ENCODE measurements around the gene NPEPPS. TPM values are rescaled to one million over a fixed set of nuclear protein-coding genes. Genes with fewer than 3 reads are reported as not detected.

NPEPPS gene
- total RNA-seq, 4 donors from 2014 or later, result 96.8 to 317 (median 124) TPM

GRCh38 chr17:47611372-47612350, 80.8 kb downstream of the NPEPPS start:
- WGBS, result 86% methylated on average over 5 of the region's 5 CpGs
- Histone ChIP-seq H3K36me3 (peaks cover 65% of the 10 kb centered on the region), H3K4me1 (no peaks in the 10 kb centered on the region), H3K9me3 (no peaks in the 10 kb centered on the region), H3K27me3 (no peaks in the 10 kb centered on the region), H3K27ac (no peak overlapping the region), H3K4me3 (no peak overlapping the region)
- TF ChIP-seq CTCF (IDR thresholded peaks at IDR 0.05), result no peak
- TF ChIP-seq POLR2A (IDR thresholded peaks at IDR 0.05), result no peak
- TF ChIP-seq EP300 (IDR thresholded peaks at IDR 0.05), result no peak
- no peak for TF ChIP-seq POLR2AphosphoS5 (IDR thresholded peaks at IDR 0.05)
- no peak for DNase-seq (ENCODE audit: low spot score in 2 of 2)

GRCh38 chr17:47615766-47616424, 85.0 kb downstream of the NPEPPS start:
- WGBS, result 68% methylated on average over 8 of the region's 8 CpGs
- Histone ChIP-seq H3K4me3 (no peak overlapping the region), H3K27me3 (no peaks in the 10 kb centered on the region), H3K27ac (no peak overlapping the region), H3K4me1 (no peaks in the 10 kb centered on the region), H3K9me3 (no peaks in the 10 kb centered on the region), H3K36me3 (peaks cover 75% of the 10 kb centered on the region)
- no peak for TF ChIP-seq EP300 (IDR thresholded peaks at IDR 0.05)
- peak; percentile 33 to 59 for TF ChIP-seq CTCF (IDR thresholded peaks at IDR 0.05)
- no peak for TF ChIP-seq POLR2A (IDR thresholded peaks at IDR 0.05)
- no peak for DNase-seq (ENCODE audit: low spot score in 2 of 2)

- WGBS, result 67% methylated on average over 4 of the region's 4 CpGs
- peaks cover 64% of the 10 kb centered on the region for H3K36me3 ChIP-seq
- H3K4me3 ChIP-seq, result no peak overlapping the region
- H3K4me1 ChIP-seq, result peaks cover 9% of the 10 kb centered on the region
- H3K9me3 ChIP-seq, result no peaks in the 10 kb centered on the region
- no peaks in the 10 kb centered on the region for H3K27me3 ChIP-seq
- no peak overlapping the region for H3K27ac ChIP-seq
- DNase-seq (ENCODE audit: low spot score in 2 of 2), result no peak
- no peak for TF ChIP-seq POLR2A (IDR thresholded peaks at IDR 0.05)
Observed at GRCh38 chr17:47618410-47618809, 87.5 kb downstream of the NPEPPS start.

- peaks cover 9% of the 10 kb centered on the region for H3K4me1 ChIP-seq
- 67% methylated on average over 3 of the region's 3 CpGs for WGBS
- no peaks in the 10 kb centered on the region for H3K27me3 ChIP-seq
- DNase-seq (ENCODE audit: low spot score in 2 of 2), result no peak
- H3K9me3 ChIP-seq, result no peaks in the 10 kb centered on the region
- H3K4me3 ChIP-seq, result no peak overlapping the region
- peaks cover 59% of the 10 kb centered on the region for H3K36me3 ChIP-seq
- no peak for TF ChIP-seq EP300 (IDR thresholded peaks at IDR 0.05)
- TF ChIP-seq CTCF (IDR thresholded peaks at IDR 0.05), result no peak
- no peak for TF ChIP-seq POLR2A (IDR thresholded peaks at IDR 0.05)
- no peak for TF ChIP-seq POLR2AphosphoS5 (IDR thresholded peaks at IDR 0.05)
- peak overlapping the region; percentile 7 for H3K27ac ChIP-seq
Observed at GRCh38 chr17:47620503-47621245, 89.8 kb downstream of the NPEPPS start.

GRCh38 chr17:47621293-47622179, 90.6 kb downstream of the NPEPPS start:
- no peak for DNase-seq (ENCODE audit: low spot score in 2 of 2)
- Histone ChIP-seq H3K36me3 (peaks cover 59% of the 10 kb centered on the region), H3K27ac (peak overlapping the region; percentile 15), H3K9me3 (no peaks in the 10 kb centered on the region), H3K4me3 (no peak overlapping the region), H3K27me3 (no peaks in the 10 kb centered on the region), H3K4me1 (peaks cover 9% of the 10 kb centered on the region)
- TF ChIP-seq EP300 (IDR thresholded peaks at IDR 0.05), result no peak
- TF ChIP-seq CTCF (IDR thresholded peaks at IDR 0.05), result no peak
- TF ChIP-seq POLR2A (IDR thresholded peaks at IDR 0.05), result no peak
- no peak for TF ChIP-seq POLR2AphosphoS5 (IDR thresholded peaks at IDR 0.05)
- WGBS, result 45% methylated on average over 9 of the region's 9 CpGs

All from suprapubic skin (tissue), 4 donors.